Measurements from ENCODE around the gene TMEM132A. TPM values are rescaled to one million over a fixed set of nuclear protein-coding genes. Genes with fewer than 3 reads are reported as not detected.
A peak's percentile ranks its signal among the peaks of the same experiment; 100 is the strongest.

TMEM132A gene
- total RNA-seq, 1 donor from 2014 or later: 164 TPM

- no peaks in the 10 kb centered on the region for H3K9me3 Mint-ChIP-seq (ENCODE audit: unreplicated experiment)
- peaks cover 16% of the 10 kb centered on the region for H3K27me3 Mint-ChIP-seq (ENCODE audit: unreplicated experiment)
- DNase-seq (ENCODE audit: low spot score): no peak
- H3K4me1 Mint-ChIP-seq (ENCODE audit: unreplicated experiment): peaks cover 4% of the 10 kb centered on the region
- H3K27ac Mint-ChIP-seq (ENCODE audit: unreplicated experiment): no peak overlapping the region
- H3K36me3 Mint-ChIP-seq (ENCODE audit: low read depth, unreplicated experiment): peaks cover 24% of the 10 kb centered on the region
- no peak overlapping the region for H3K4me3 Mint-ChIP-seq (ENCODE audit: unreplicated experiment)
- TF ChIP-seq, protein P1, sequence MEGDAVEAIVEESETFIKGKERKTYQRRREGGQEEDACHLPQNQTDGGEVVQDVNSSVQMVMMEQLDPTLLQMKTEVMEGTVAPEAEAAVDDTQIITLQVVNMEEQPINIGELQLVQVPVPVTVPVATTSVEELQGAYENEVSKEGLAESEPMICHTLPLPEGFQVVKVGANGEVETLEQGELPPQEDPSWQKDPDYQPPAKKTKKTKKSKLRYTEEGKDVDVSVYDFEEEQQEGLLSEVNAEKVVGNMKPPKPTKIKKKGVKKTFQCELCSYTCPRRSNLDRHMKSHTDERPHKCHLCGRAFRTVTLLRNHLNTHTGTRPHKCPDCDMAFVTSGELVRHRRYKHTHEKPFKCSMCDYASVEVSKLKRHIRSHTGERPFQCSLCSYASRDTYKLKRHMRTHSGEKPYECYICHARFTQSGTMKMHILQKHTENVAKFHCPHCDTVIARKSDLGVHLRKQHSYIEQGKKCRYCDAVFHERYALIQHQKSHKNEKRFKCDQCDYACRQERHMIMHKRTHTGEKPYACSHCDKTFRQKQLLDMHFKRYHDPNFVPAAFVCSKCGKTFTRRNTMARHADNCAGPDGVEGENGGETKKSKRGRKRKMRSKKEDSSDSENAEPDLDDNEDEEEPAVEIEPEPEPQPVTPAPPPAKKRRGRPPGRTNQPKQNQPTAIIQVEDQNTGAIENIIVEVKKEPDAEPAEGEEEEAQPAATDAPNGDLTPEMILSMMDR (IDR thresholded peaks at IDR 0.05; ENCODE audit: unreplicated experiment): no peak
Measured at GRCh38 chr11:60934790-60935605, 10.7 kb downstream of the TMEM132A start.

- Mint-ChIP-seq H3K9me3 (ENCODE audit: unreplicated experiment) (no peaks in the 10 kb centered on the region), H3K36me3 (ENCODE audit: low read depth, unreplicated experiment) (peaks cover 17% of the 10 kb centered on the region), H3K4me1 (ENCODE audit: unreplicated experiment) (peaks cover 4% of the 10 kb centered on the region), H3K27me3 (ENCODE audit: unreplicated experiment) (peaks cover 14% of the 10 kb centered on the region), H3K4me3 (ENCODE audit: unreplicated experiment) (no peak overlapping the region), H3K27ac (ENCODE audit: unreplicated experiment) (no peak overlapping the region)
- TF ChIP-seq, protein P1 (IDR thresholded peaks at IDR 0.05; ENCODE audit: unreplicated experiment): no peak
- DNase-seq (ENCODE audit: low spot score): no peak
Measured at GRCh38 chr11:60935676-60936442, 11.6 kb downstream of the TMEM132A start.

GRCh38 chr11:60936467-60937143 is 12.3 kb downstream of the TMEM132A start:
- TF ChIP-seq, protein P1 (IDR thresholded peaks at IDR 0.05; ENCODE audit: unreplicated experiment): no peak
- peaks cover 10% of the 10 kb centered on the region for H3K4me1 Mint-ChIP-seq (ENCODE audit: unreplicated experiment)
- H3K4me3 Mint-ChIP-seq (ENCODE audit: unreplicated experiment): no peak overlapping the region
- no peaks in the 10 kb centered on the region for H3K9me3 Mint-ChIP-seq (ENCODE audit: unreplicated experiment)
- DNase-seq (ENCODE audit: low spot score): no peak
- no peak overlapping the region for H3K27ac Mint-ChIP-seq (ENCODE audit: unreplicated experiment)
- H3K36me3 Mint-ChIP-seq (ENCODE audit: low read depth, unreplicated experiment): peaks cover 13% of the 10 kb centered on the region
- peaks cover 14% of the 10 kb centered on the region for H3K27me3 Mint-ChIP-seq (ENCODE audit: unreplicated experiment)

GRCh38 chr11:60937144-60937527 is 12.9 kb downstream of the TMEM132A start:
- peaks cover 14% of the 10 kb centered on the region for H3K4me1 Mint-ChIP-seq (ENCODE audit: unreplicated experiment)
- H3K4me3 Mint-ChIP-seq (ENCODE audit: unreplicated experiment): peak overlapping the region; percentile 31
- TF ChIP-seq, protein P1 (IDR thresholded peaks at IDR 0.05; ENCODE audit: unreplicated experiment): no peak
- peaks cover 11% of the 10 kb centered on the region for H3K36me3 Mint-ChIP-seq (ENCODE audit: low read depth, unreplicated experiment)
- peaks cover 14% of the 10 kb centered on the region for H3K27me3 Mint-ChIP-seq (ENCODE audit: unreplicated experiment)
- H3K27ac Mint-ChIP-seq (ENCODE audit: unreplicated experiment): peak overlapping the region; percentile 43
- H3K9me3 Mint-ChIP-seq (ENCODE audit: unreplicated experiment): no peaks in the 10 kb centered on the region
- no peak for DNase-seq (ENCODE audit: low spot score)

Measured in endothelial cell (in vitro differentiated cells).